ENCODE results near the gene ROPN1B. TPM values are rescaled to one million over a fixed set of nuclear protein-coding genes. Genes with fewer than 3 reads are reported as not detected.

ROPN1B gene
- total and polyA plus RNA-seq, 2 of the 8 experiments (the other 6 are each of a cell fraction or from before 2014, with no cell fraction given), result 0.30 TPM; not detected in 1

DNA sequence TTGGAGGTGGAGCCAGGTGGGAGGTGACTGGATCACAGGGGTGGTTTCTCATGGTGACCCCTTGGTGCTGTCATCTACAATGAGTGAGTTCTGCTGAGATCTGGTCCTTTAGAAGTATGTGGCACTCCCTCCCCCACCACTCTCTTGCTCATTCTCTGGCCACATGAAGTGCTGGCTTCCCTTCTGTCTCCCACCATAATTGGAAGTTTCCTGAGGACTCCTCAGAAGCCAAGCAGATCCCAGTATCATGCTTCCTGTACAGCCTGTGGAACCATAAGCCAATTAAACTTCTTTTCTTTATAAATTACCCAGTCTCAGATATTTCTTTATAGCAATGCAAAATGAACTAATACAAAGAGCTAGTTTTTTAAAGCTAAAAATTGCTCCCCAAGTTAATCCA, 60.3 kb downstream of the ROPN1B start (continued):
- TF ChIP-seq RNF2 (IDR thresholded peaks at IDR 0.05; ENCODE audit: borderline replicate concordance, low read depth, low read length, missing control alignments, poor library complexity, severe bottlenecking), result no peak
